HG03354 (cell line): ENCODE data around the gene DAB1.

Experiments used
- ATAC-seq: cut with Tn5 transposase; IDR thresholded peaks from one replicate; pipeline ENCODE4 v1.9.1; 2021; ENCODE audit warnings: mild to moderate bottlenecking; ENCODE audit not compliant: unreplicated experiment, poor library complexity, severe bottlenecking

The DAB1 gene

DNA sequence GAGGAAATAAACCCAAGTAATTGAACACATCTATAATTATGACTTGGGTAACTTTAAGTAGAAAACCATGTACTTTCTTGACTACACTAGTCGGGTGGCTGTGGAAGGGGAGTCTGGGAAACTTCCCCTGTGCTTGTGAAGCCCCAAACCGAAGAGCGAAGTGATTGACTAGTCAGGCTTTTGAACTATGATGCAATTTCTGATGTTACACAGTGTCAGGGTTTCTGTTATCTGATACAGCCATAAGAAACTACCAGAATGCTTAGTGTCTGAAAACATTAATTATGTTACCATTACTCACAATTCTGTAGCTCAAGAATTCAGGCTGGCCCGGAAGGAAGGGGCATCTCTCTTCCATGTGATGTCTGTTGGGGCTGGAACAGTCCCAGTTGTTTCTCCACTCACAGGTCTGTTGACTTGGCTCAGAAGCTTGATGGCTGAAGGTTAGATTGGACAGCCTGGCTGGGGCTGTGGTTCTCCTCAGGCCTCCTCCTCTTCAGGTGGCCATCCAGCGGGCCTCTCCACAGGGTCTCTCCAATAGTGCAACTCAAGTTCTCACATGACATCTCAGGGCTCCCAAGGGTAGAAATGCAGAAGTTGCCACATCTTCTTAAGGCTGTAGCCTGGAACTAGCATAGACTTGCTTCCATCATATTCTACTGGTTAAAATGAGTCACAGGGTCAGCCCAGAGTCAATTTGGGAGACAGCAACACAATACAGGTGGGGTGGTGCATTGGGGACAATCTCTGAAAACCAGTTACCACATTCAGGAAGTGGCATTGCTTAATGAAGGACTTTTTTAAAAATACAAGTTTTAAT is 449.7 kb downstream of the DAB1 start:
- ATAC-seq: no peak

DNA sequence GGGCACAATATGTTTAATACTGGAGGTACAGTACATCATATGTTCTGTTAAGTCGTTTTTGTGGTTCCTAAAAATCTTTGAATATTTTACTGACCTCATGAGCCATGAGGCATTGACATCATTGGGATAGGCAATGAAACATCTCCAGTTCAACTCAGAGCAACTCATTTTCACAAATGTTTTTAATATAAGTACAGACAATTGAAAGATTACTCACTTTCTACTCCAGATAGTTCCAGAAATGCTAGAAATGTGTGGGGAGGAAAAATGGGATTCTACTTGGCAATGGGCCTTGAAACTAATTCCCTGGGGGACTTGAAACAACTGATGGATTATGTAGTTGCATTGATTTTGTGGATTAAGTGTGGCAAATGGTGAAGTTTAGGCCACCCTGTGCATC is 450.9 kb downstream of the DAB1 start:
- no peak for ATAC-seq

DNA sequence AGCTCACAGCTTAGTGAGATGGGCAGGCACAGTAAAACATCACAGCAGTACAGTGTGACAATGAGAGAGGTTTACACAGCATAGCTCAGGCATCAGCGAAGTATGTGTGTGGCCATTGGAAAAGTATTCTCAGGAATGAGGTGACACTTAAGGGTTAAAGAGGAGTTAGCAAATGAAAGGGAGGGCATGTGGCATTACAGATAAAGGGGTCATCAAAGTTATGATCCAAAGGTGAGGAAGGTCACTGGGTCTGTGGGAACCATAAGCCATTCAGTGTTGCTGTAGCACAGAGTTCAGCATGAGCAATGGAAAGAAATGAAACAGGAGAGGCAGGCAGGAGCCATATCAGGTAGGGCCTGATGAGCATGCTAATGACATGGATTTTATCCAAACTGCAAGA is 453.6 kb downstream of the DAB1 start:
- no peak for ATAC-seq

DNA sequence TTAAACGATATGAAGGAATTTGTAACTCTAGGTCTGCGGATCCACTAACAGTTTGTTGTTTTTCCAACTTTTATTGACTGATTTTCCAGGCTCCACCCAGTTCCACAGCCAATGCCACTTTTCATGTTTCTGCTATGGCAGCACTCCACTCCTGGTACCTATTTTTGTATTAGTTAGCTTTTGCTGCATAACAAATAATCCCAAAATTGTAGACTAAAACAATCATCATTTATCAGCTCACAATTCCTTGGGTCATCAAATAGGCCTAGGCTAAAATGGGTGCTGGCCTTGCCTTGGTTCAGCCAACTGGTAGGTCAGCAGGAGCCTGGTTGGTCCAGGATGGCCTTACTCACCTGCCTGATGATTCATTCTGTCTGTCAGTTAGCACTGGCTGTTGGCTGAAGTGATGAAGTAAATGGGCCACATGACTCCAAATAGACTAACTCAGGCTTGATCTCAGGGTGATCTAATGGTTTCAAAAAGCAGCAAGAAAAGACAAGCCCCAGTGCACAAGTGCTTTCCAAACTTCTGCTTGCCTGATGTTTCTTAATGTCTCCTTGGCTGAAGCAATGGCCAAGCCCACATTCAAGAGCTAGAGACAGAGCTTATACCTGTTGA is 454.9 kb downstream of the DAB1 start:
- ATAC-seq: no peak

DNA sequence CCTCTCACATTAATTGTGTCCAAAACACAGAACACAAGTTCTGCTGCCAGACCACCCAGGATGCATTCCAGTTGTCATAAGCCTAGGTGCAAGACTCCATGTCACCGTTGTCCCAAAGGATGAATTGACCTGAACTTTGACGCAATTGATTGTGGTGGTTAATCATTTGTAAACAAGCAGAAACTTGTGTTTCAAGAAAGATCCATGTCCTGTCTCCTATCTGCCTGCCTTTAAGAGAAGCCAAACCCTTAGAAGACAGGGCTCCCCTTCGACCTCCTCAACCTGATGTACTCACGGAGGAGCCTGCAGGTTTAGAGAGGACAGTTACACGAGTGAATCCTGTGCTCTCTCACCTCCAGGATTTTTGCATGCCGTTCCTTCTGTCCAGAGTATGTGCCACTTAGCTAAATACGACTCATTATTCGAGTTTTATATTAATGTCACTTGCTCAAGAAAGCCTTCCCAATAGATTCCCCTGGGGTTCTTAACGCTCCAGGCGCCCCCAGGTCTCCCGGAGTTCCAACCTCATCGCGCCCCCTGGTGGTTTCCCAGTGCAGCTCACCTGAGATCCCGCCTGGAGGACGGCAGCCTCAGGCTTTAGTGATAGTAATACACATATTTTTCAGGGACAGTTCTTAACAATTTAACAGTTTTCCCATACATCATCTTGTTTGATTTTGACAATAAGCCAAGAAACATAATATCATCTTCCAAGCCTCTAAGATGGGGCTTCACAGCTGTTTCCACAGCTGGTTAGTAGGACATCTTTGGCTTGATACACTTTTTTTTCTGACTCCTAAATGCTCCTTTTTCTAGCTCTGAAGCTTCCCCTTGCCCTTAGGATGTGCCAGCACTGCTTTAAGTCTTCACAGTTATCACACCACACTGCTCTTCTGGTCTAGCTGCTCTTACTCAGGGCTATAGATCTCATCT is 455.7 kb downstream of the DAB1 start:
- no peak for ATAC-seq

DNA sequence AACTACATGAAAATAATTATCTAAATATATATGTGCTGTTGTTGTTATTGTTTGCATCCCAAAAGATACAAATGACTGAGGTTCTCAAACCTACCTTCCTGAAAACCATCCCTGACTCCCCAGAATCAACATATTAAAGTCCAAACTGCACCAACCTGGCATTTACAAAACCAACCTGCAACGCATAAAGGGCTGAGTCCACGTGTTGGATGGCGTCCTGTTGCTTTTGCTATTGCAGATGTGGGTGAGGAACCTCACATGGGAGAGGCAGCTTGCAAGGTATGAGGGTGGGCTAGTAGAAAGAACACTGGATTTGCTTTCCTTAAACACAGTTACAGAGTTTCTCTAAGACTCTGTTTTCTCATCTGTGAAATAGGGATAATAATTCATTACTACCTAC is 456.5 kb downstream of the DAB1 start:
- ATAC-seq: no peak

DNA sequence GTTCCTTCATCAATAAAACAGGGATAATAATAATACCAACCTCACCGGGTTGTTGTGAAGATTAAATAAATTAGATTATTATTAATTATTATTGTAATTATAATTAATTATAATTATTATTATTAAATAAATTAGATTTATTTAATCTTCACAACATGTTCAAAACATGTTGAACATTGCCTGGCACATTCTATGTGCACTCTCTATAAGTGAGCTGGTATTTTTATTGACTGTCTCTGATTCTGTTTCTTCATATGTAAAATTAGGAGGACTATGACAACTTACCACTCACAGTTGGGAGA is 457.2 kb downstream of the DAB1 start:
- ATAC-seq: no peak

DNA sequence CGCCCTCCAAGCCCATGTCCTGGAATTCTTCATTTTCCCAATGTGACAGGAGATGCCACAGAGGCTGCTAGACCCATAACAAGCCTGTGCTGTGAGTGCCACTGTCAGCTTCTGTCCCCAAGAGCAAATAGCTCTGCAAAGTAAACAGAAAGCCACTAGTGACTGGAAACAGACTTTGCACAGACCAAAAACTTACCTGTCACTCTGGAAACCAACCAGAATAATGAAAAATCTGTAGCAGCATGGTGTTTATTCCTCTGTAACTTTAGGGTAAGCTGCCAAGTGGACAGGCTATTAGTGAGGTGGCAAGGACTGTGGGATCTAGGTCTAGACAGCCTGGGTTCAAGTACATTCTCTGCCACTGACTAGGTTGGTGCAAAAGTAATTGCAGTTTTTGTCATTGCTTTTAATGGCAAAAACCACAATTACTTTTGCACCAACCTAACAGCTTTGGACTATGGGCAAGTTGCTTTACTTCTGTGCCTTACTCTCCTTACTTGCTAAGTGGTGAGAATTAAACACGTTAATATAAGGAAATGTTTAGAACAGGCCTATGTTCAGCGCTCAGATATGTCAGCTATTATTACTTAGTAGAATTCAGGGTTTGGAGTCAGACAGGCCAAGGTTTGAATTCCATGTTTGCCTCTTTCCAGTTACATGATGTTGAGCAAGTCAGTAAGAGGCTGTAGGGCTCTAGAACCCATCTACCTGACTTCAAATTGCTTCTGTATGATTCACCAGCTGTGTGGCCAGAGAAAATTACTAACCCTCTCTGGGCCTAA is 457.8 kb downstream of the DAB1 start, which contains the start of gene C8B:
TSS of gene C8B (minus strand) at position 100 of the 782 bp plus-strand sequence. CDS start at position 33, 67 bp downstream.
- ATAC-seq: no peak

DNA sequence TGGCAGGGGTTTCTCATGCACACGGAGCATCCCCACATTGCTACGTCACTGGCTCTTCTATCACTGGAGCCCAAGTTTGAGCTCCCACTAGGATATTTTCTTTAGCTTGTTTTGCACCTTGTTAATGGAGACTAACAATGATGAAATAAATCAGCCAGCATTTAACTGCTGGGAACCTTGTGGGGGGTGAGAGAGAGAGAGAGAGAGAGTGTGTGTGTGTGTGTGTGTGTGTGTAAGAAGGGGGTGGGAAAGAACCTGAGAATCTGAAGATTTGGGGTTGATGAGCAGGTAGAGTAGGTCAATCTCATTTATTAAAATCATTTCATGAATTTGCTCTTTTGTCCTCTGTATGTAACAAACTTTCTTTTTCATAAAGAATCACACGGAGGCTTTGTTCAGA is 458.7 kb downstream of the DAB1 start:
- ATAC-seq: no peak

DNA sequence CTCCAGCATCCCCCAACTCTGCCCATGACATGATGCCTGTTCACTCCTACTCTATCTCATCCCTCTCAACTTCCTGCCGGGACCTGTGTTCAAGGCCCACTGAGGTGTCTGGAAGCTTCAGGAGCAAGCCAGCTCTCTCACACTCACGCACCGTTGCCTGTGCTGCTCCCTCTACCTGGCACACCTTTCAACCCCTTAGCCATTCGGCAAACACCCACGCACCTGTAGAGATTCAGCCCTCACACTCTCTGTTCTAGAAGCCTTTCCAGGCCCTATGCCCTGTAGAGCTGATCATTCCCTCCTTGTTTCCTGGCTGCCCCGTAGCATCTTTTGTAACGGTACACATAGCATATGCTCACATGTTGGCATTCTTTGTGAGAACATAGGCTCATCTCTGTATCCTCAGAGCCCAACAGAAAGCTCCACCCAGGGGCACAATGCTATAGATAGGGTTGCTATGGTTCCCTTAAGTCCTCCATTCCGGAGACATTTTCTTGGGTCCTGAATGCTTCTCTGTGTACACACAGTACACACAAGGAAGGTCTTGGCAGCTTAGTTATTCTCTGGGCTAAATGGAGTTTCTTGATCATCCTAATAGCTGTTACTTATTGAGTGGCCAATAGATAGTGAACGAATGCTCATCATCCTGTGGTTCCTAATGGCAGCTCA is 459.4 kb downstream of the DAB1 start:
- no peak for ATAC-seq

DNA sequence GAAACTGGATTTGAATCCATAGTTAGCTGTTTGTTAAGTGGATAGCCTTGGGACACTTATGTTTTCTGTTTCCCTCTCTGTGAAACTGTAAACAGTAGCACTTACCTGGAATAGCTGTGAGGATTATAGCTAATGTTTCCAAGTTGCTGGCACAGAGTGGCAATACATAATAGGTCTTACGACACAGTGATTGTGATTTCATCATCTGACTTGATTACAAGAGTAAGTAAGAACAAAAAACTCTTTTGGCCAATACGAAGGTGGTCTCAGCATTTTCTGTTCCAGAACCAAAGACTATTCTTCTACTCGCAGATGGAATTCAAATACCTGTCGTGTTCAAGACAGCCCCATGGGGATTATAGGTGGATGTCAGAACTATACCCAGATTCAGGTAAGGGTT is 460.2 kb downstream of the DAB1 start:
- ATAC-seq: no peak

DNA sequence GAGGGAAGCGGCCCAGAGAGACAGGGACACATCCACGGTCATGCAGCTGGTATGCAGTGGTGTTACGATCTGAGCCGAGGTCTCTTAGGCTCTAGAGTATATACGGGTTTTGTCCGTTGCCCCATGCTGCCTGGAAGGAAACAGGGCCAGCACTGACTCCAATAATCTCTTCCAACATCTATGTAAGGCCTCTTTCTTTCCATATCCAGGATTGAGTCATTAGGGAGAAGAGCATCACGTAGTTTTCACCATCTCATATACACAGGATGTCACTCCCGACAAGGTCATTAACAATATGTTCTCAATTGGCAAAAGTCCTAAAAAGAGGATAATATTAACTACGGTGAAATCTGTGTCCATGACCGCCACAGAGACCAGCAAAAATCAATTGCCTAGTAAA is 462.4 kb downstream of the DAB1 start:
- no peak for ATAC-seq

DNA sequence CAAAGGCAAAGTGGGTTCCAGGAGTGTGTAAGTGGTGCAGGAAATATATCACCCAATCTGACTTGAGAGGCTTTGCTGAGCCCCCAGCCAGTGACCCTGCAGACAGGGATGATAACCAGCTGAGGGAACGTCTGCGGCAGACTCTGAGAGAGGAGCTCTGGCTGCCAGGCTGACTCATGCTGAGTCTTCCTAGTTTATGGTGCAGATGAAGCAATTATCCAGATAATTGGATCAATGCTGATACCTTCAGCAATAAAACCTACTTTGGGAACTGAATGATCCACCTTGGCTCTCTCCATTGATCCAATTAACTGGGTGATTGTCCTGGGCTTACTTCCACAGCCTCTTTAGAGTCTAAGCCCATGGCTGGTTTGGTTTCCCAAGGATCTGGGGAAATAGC is 465.3 kb downstream of the DAB1 start:
- ATAC-seq: no peak

DNA sequence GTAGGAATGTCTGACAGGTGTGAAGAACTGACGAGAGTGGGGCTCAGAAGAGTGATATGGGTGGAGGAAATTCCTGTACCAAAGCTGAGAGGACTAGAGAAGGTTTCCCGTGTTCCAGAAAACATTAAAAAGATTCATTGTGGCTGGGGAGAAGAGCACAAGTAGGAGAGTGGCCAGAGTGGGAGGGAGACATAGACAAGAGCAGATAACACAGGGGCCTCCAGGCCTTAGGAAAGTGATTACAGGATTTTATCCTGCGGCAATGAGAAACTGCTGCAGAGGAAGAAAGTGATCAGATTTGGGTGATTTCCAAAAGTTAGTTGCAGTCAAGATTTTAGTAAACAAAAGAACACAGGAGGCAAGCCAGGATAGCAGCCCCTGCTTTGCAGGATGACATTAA is 465.9 kb downstream of the DAB1 start:
- ATAC-seq: no peak

DNA sequence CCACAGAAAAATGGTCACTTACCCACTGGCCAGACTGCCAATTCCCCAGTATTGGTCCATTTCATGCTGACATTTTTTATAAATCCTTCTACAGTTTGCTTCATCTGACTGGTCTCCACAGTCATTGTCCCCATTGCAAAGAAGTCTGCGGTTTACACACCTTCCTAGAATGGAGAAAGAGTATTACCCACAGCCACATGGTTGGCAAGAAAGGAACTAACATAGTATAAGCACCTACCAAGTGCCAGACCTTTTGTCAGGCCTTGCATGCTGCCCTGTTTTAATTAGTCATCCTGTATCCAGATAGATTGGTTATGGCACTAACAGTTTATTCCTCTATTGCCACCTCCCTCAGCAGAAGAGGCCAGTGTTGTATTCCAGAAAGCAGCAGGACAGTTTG is 469.2 kb downstream of the DAB1 start:
- ATAC-seq: no peak

DNA sequence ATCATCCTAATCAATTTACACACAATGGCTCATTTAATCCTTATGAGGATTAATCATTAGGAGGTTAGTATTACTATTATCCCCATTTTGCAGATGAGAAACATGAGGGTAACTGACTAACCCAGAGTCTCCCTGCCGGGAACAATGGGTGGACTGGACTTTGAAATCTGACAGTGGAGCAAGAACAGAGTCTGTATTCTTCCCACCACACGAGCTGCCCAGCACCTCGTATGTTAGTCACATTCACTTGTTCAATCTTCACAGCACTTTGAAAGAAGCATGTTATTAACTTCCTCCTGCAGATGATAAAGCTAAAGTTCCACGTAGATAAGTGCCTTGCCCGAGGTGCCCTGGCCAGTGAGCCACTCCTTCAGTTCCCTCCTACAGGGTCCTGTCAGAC is 470.5 kb downstream of the DAB1 start:
- ATAC-seq: no peak

DNA sequence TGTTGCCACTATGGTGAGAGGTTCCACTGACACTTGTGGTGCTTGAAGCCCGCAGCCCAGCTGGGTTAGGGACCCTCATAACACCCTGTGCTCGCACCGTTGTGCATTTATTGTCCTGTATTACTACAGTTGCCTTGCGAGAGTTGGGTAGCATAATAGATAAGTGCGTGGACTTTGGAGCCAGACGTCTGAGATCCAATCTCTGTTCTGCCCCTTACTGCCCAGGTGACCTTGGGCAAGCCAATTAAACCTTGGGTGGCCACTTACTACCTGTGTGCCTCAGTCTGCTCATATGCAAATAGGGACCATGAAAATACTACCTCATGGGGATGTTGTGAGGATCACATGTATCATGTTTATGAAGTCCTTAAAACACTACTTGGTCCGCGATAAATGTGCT is 471.4 kb downstream of the DAB1 start:
- ATAC-seq: no peak

DNA sequence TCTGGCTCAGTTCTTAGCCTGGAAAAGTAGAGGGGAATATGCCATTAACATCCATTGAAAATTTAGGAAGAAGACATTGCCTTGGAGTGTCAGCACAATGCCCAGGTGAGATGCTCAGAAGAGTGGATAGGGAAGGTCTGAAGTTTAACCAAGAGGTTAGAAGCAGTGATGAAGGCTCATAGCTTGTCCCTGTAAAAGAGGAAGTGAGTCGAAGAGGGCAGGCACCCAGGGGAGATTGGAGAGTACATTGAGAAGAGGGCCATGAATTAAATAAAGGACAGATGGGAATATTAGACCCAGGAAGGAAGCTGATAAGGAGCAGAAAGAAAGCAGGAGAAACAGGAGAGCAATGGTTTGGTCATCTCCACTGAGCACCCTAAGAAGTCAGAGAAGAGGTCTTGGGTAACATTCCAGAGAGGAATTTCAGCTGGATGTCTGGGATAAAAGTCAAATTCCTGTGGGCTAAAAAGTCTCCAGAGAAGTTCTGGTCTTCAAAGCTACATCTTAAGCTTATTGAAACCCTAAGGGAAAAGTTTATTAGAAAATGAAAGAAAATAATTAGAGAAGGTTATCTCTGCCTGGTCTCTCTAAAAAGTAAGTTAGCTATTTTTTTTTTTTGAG is 475.3 kb downstream of the DAB1 start:
- ATAC-seq: no peak
